ENCODE results near the gene RFFL. TPM values are rescaled to one million over a fixed set of nuclear protein-coding genes. Genes with fewer than 3 reads are reported as not detected.

Gene RFFL
- total RNA-seq, 1 experiment from 2014 or later: 29.6 TPM

GRCh38 chr17:35010093-35010492, 53.4 kb downstream of the RFFL start:
- Histone ChIP-seq H3K9me3 (no peaks in the 10 kb centered on the region), H3K27me3 (replicated peaks; ENCODE audit: control insufficient read depth, insufficient read depth, low read length) (no peaks in the 10 kb centered on the region), H3K4me3 (ENCODE audit: low read depth, low read length) (no peak overlapping the region), H3K36me3 (ENCODE audit: control insufficient read depth, insufficient read depth, low read length) (no peaks in the 10 kb centered on the region; the same call in 1 of the 2 replicates), H3K4me1 (no peaks in the 10 kb centered on the region)
- H3K9me3 Mint-ChIP-seq (ENCODE audit: unreplicated experiment): no peaks in the 10 kb centered on the region
- peaks cover 52% of the 10 kb centered on the region for H3K36me3 Mint-ChIP-seq (ENCODE audit: insufficient read depth, unreplicated experiment)
- ChIA-PET CTCF (no interaction called here), POLR2A (no interaction called here)
- H3K4me1 Mint-ChIP-seq (ENCODE audit: low read depth, unreplicated experiment): peaks cover 7% of the 10 kb centered on the region
- H3K27me3 Mint-ChIP-seq (ENCODE audit: insufficient read depth, unreplicated experiment): no peaks in the 10 kb centered on the region
- no peak for DNase-seq
- no peak overlapping the region for H3K27ac Mint-ChIP-seq (ENCODE audit: unreplicated experiment)
- H3K4me3 Mint-ChIP-seq (ENCODE audit: unreplicated experiment): no peak overlapping the region
- TF ChIP-seq, protein P1, sequence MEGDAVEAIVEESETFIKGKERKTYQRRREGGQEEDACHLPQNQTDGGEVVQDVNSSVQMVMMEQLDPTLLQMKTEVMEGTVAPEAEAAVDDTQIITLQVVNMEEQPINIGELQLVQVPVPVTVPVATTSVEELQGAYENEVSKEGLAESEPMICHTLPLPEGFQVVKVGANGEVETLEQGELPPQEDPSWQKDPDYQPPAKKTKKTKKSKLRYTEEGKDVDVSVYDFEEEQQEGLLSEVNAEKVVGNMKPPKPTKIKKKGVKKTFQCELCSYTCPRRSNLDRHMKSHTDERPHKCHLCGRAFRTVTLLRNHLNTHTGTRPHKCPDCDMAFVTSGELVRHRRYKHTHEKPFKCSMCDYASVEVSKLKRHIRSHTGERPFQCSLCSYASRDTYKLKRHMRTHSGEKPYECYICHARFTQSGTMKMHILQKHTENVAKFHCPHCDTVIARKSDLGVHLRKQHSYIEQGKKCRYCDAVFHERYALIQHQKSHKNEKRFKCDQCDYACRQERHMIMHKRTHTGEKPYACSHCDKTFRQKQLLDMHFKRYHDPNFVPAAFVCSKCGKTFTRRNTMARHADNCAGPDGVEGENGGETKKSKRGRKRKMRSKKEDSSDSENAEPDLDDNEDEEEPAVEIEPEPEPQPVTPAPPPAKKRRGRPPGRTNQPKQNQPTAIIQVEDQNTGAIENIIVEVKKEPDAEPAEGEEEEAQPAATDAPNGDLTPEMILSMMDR (IDR thresholded peaks at IDR 0.05; ENCODE audit: insufficient read depth in 1 of 2, low read depth in 1 of 2, low read length in 1 of 2, severe bottlenecking in 1 of 2, unreplicated experiment in 1 of 2): no peak
- no TSS peak for BruUV-seq (replicated peaks)
- intact Hi-C loops (cut with micrococcal nuclease; ENCODE audit: unreplicated experiment): no loop called here

GRCh38 chr17:35006961-35007360, 56.5 kb downstream of the RFFL start:
- Mint-ChIP-seq H3K36me3 (ENCODE audit: insufficient read depth, unreplicated experiment) (peaks cover 43% of the 10 kb centered on the region), H3K4me3 (ENCODE audit: unreplicated experiment) (no peak overlapping the region), H3K9me3 (ENCODE audit: unreplicated experiment) (no peaks in the 10 kb centered on the region), H3K27ac (ENCODE audit: unreplicated experiment) (no peak overlapping the region), H3K4me1 (ENCODE audit: low read depth, unreplicated experiment) (peaks cover 7% of the 10 kb centered on the region), H3K27me3 (ENCODE audit: insufficient read depth, unreplicated experiment) (no peaks in the 10 kb centered on the region)
- H3K9me3 ChIP-seq: no peaks in the 10 kb centered on the region
- BruUV-seq (replicated peaks): no TSS peak
- no peaks in the 10 kb centered on the region for H3K27me3 ChIP-seq (replicated peaks; ENCODE audit: control insufficient read depth, insufficient read depth, low read length)
- CTCF ChIA-PET: no interaction called here
- TF ChIP-seq, protein P1 (IDR thresholded peaks at IDR 0.05; ENCODE audit: insufficient read depth in 1 of 2, low read depth in 1 of 2, low read length in 1 of 2, severe bottlenecking in 1 of 2, unreplicated experiment in 1 of 2): no peak
- no peaks in the 10 kb centered on the region for H3K4me1 ChIP-seq
- peaks cover 4% of the 10 kb centered on the region for H3K36me3 ChIP-seq (ENCODE audit: control insufficient read depth, insufficient read depth, low read length)
- intact Hi-C loops (cut with micrococcal nuclease; ENCODE audit: unreplicated experiment): no loop called here
- no peak for DNase-seq
- POLR2A ChIA-PET: no interaction called here
- H3K4me3 ChIP-seq (ENCODE audit: low read depth, low read length): no peak overlapping the region

GRCh38 chr17:35006345-35006744, 57.2 kb downstream of the RFFL start:
- H3K4me3 Mint-ChIP-seq (ENCODE audit: unreplicated experiment): no peak overlapping the region
- H3K4me1 Mint-ChIP-seq (ENCODE audit: low read depth, unreplicated experiment): peaks cover 7% of the 10 kb centered on the region
- Histone ChIP-seq H3K4me1 (no peaks in the 10 kb centered on the region), H3K9me3 (no peaks in the 10 kb centered on the region), H3K4me3 (ENCODE audit: low read depth, low read length) (no peak overlapping the region), H3K36me3 (ENCODE audit: control insufficient read depth, insufficient read depth, low read length) (peaks cover 4% of the 10 kb centered on the region), H3K27me3 (replicated peaks; ENCODE audit: control insufficient read depth, insufficient read depth, low read length) (no peaks in the 10 kb centered on the region)
- no peak for DNase-seq
- TF ChIP-seq, protein P1 (IDR thresholded peaks at IDR 0.05; ENCODE audit: insufficient read depth in 1 of 2, low read depth in 1 of 2, low read length in 1 of 2, severe bottlenecking in 1 of 2, unreplicated experiment in 1 of 2): no peak
- no TSS peak for BruUV-seq (replicated peaks)
- H3K27ac Mint-ChIP-seq (ENCODE audit: unreplicated experiment): no peak overlapping the region
- H3K27me3 Mint-ChIP-seq (ENCODE audit: insufficient read depth, unreplicated experiment): no peaks in the 10 kb centered on the region
- ChIA-PET CTCF (no interaction called here), POLR2A (no interaction called here)
- intact Hi-C loops (cut with micrococcal nuclease; ENCODE audit: unreplicated experiment): no loop called here
- no peaks in the 10 kb centered on the region for H3K9me3 Mint-ChIP-seq (ENCODE audit: unreplicated experiment)
- peaks cover 50% of the 10 kb centered on the region for H3K36me3 Mint-ChIP-seq (ENCODE audit: insufficient read depth, unreplicated experiment)

Measured in Caco-2 (cell line).